Measurements from ENCODE around the gene NDUFB7.
"Not testable (repeated sequence)": the region's sequence is repeated elsewhere in the genome, so short reads cannot be mapped to it uniquely, and the experiment has no call there.

Gene NDUFB7

DNA sequence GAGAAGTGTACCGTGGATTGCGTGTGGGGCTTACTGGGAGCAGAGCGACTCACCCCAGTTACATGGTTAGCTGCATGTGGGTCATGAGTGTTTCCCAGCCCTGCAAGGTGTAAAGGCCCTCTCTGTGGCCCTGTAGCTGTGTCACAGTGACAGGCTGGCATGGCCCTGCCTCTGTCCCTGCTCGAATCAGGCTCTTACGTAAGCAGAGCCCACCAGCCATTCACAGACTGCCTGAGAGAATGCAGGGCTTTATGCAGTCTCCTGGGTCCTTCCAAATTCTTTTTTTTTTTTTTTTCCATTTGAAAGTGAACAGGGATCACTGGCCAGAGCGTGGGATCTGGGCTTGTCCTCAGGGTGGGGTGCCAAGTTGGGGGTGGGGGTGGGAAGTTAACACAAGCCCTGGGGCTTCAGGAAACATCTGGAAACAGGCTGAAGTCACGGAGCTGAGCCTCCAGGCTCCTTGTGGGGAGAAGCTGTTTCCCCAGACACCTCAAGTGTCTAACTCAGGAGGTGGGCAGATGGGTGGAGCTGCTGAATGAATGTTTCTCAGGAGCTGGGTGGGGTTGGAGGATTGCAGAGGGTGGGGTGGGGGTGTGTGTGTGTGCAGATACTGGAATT lies 29.0 kb downstream of the NDUFB7 start:
- no peaks in the 10 kb centered on the region for H3K4me1 ChIP-seq (ENCODE audit: control insufficient read depth, insufficient read depth, low read length)
- no peak overlapping the region for H3K4me3 ChIP-seq (ENCODE audit: low read length)
- H3K27ac ChIP-seq (ENCODE audit: low read depth, low read length), result no peak overlapping the region
- no peaks in the 10 kb centered on the region for H3K27me3 ChIP-seq (ENCODE audit: control insufficient read depth, insufficient read depth, low read length)
- no peak overlapping the region for H3K9ac ChIP-seq (ENCODE audit: low read length)
- H3K36me3 ChIP-seq (ENCODE audit: control insufficient read depth, insufficient read depth, low read length), result peaks cover 2% of the 10 kb centered on the region

DNA sequence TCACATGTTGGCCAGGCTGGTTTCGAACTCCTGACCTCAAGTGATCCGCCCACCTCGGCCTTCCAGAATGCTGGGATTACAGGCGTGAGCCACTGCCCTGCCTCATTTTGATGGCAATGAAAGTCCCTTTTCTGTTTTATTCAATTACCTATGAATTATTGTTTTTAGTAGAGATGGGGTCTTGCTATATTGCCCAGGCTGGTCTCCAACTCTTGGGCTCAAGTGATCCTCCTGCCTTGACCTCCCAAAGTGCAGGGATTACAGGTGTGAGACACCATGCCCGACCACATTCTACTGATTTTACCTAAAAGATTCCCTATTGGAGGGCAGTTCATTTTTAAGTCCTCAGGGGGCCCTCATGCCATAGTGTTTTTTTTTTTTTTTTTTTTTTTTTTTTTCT lies 29.9 kb downstream of the NDUFB7 start:
- not testable (repeated sequence) for H3K9ac ChIP-seq (ENCODE audit: low read length); H3K27me3 ChIP-seq (ENCODE audit: control insufficient read depth, insufficient read depth, low read length); H3K36me3 ChIP-seq (ENCODE audit: control insufficient read depth, insufficient read depth, low read length); H3K27ac ChIP-seq (ENCODE audit: low read depth, low read length); H3K4me3 ChIP-seq (ENCODE audit: low read length); H3K4me1 ChIP-seq (ENCODE audit: control insufficient read depth, insufficient read depth, low read length)

DNA sequence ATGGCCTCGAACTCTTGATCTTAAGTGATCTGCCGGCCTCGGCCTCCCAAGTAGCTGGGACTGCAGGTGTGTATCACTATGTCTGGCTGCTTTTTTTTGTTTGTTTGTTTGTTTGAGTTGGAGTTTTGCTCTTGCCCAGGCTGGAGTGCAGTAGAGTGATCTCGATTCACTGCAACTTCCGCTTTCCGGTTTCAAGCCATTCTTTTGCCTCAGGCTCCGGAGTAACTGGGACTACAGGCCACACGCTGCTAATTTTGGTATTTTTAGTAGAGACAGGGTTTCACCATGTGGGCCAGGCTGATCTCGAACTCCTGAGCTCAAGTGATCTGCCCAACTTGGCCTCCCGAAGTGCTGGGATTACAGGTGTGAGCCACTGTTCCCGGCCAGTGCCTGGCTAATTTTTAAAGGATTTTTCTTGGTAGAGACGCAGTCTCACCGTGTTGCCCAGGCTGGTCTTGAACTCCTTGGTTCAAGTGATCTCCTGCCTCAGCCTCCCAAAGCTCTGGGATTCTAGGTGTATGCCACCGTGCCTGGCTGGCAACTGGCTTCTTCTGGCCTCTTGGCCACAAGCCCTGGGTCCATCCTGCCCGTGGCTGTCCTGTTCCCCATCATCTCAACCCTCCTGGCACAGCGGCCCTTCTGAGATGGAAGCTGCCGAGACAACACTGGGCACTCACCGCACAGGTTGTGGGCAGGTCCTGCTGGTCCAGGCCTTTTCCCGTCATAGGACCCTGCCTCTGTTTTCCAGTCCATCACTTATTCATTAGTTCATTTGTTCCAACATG lies 30.9 kb downstream of the NDUFB7 start:
- Histone ChIP-seq H3K27me3 (ENCODE audit: control insufficient read depth, insufficient read depth, low read length) (no peaks in the 10 kb centered on the region), H3K27ac (ENCODE audit: low read depth, low read length) (no peak overlapping the region), H3K4me1 (ENCODE audit: control insufficient read depth, insufficient read depth, low read length) (no peaks in the 10 kb centered on the region), H3K36me3 (ENCODE audit: control insufficient read depth, insufficient read depth, low read length) (peaks cover 2% of the 10 kb centered on the region), H3K4me3 (ENCODE audit: low read length) (no peak overlapping the region), H3K9ac (ENCODE audit: low read length) (no peak overlapping the region)

DNA sequence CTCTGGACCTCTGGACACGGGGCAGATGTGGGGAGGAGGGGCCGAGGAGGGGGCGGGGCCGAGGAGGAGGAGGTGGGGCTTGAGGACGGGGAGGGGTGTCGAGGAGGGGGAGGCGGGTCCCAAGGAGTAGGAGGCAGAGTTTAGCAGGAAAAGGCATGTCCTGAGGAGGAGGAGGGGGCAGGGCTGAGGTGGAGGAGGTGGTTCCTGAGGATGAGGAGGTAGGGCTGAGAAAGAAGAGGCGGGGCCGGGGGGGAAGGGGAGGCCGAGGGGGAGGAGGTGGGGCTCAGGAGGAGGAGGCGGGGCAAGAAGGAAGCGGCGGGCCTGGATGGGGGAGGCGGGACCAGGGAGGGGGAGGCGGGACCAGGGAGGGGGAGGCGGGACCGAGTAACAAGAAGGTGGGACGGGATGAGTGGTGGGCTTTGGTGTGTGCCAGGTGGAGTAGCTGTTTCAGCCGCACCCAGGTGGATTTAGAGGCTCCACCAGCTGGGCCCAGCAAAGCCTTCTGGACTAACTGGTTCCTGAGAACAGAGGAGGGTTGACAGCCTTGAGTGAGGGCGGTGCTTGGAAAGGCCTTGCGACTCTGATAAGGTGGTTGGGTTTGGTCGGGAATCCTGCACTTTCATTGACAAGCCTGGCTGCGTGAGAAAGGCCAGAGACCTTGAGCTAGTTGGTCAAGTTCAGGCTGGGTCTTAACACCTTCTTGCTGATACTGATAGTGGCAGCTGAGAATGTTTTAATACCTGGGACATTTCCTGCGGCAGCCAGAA lies 34.8 kb downstream of the NDUFB7 start:
- no peaks in the 10 kb centered on the region for H3K27me3 ChIP-seq (ENCODE audit: control insufficient read depth, insufficient read depth, low read length)
- no peak overlapping the region for H3K27ac ChIP-seq (ENCODE audit: low read depth, low read length)
- H3K4me1 ChIP-seq (ENCODE audit: control insufficient read depth, insufficient read depth, low read length), result no peaks in the 10 kb centered on the region
- H3K9ac ChIP-seq (ENCODE audit: low read length), result no peak overlapping the region
- peak overlapping the region; percentile 40 for H3K4me3 ChIP-seq (ENCODE audit: low read length)
- H3K36me3 ChIP-seq (ENCODE audit: control insufficient read depth, insufficient read depth, low read length), result peaks cover 2% of the 10 kb centered on the region

DNA sequence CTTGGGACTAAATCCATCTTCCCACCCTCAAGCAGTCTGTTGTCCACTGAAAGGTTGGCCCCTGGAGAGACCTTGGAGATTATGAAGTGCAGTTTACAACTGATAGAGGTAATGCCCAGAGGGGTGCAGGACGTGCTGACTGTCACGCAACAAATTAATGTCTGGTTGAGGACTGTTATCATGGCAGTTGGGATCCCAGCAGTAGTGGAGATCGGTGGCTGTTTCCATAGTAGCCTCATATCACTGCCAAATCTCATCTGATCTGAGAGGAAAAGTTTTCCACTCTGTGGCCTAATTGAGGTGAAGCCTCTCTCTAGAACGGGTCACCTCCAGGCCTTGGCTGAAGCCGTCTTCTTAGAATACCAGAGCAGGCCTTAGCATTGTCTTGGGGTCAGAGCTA lies 38.4 kb downstream of the NDUFB7 start:
- Histone ChIP-seq H3K4me1 (ENCODE audit: control insufficient read depth, insufficient read depth, low read length) (no peaks in the 10 kb centered on the region), H3K36me3 (ENCODE audit: control insufficient read depth, insufficient read depth, low read length) (no peaks in the 10 kb centered on the region), H3K27ac (ENCODE audit: low read depth, low read length) (no peak overlapping the region), H3K27me3 (ENCODE audit: control insufficient read depth, insufficient read depth, low read length) (no peaks in the 10 kb centered on the region), H3K4me3 (ENCODE audit: low read length) (no peak overlapping the region), H3K9ac (ENCODE audit: low read length) (no peak overlapping the region)

DNA sequence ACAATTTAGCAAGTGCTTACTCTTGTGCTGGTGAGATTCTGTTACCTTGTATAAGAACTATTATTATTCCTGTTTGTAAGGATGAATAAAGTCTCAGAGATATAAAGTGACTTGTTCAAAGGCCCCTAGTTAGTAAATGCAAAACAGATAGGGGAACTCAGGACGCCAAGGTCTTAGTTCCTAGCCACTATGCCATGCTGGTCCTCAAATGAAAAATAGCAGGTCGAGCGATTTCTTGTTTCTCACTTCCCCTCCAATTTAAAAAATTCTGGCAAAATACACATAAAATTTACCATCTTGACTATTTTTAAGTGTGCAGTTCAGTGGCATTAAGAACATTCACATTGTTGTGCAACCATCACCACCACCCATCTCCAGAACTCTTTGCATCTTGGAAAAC lies 41.4 kb downstream of the NDUFB7 start:
- H3K27me3 ChIP-seq (ENCODE audit: control insufficient read depth, insufficient read depth, low read length), result no peaks in the 10 kb centered on the region
- H3K4me1 ChIP-seq (ENCODE audit: control insufficient read depth, insufficient read depth, low read length), result no peaks in the 10 kb centered on the region
- H3K9ac ChIP-seq (ENCODE audit: low read length), result no peak overlapping the region
- no peak overlapping the region for H3K27ac ChIP-seq (ENCODE audit: low read depth, low read length)
- no peak overlapping the region for H3K4me3 ChIP-seq (ENCODE audit: low read length)
- H3K36me3 ChIP-seq (ENCODE audit: control insufficient read depth, insufficient read depth, low read length), result no peaks in the 10 kb centered on the region

DNA sequence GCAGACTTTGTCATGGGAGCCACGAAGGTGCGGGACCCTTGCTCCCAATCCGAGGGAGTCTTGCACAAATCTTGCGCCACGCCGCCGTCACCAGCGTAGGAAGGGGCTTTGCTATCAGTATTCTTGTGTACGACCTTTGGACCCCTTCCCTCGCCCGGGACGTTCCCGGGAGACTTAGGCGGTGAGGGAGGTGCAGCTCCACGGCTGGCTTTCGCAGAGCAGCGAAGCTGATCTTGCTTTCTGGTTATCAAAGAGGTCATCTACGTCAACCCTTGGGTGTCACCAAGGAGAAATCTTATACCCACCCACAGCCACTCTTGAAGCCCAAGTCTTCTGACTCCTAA lies 41.9 kb downstream of the NDUFB7 start:
- peak overlapping the region; percentile 71 for H3K9ac ChIP-seq (ENCODE audit: low read length)
- peak overlapping the region; percentile 92 for H3K4me3 ChIP-seq (ENCODE audit: low read length)
- H3K27ac ChIP-seq (ENCODE audit: low read depth, low read length), result peak overlapping the region; percentile 87
- H3K27me3 ChIP-seq (ENCODE audit: control insufficient read depth, insufficient read depth, low read length), result no peaks in the 10 kb centered on the region
- H3K4me1 ChIP-seq (ENCODE audit: control insufficient read depth, insufficient read depth, low read length), result no peaks in the 10 kb centered on the region
- H3K36me3 ChIP-seq (ENCODE audit: control insufficient read depth, insufficient read depth, low read length), result no peaks in the 10 kb centered on the region

DNA sequence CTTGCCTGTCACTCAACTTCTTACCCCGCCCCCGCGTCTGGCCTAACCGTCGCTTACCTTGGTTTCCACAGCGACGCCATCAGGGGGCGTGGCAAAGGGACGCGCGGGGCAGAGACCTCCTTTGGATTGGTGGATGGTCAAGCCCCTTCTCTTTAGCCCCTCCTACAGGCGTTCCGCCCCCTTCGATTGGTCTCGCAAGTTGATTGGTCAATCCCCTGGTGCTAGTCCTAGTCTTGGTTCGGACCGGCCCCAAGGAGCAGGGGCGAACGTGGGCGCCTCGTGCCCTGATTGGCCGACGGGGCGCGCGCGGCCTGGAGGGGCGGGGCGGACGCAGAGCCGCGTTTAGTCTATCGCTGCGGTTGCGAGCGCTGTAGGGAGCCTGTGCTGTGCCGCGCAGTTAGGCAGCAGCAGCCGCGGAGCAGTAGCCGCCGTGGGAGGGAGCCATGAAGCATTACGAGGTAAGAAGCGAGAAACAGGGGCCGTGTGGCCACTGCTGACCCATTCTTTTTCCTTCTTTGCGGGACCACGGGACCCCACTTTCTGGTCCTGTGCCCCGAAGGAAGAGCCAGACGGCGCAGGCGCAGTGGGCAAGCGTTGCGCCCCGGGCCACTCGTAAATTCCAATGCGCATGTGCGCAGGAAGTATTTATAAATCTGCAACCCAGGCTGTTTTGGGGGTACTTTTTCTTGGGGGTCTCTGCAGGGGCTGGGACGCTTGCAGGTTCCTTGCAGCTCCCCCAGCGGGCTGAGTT lies 42.4 kb downstream of the NDUFB7 start, which contains the start of gene TECR:
Gene TECR, plus strand, starts transcription at position 341 of the 751 bp plus-strand sequence. Its CDS starts 103 bp downstream, at position 444.
- Histone ChIP-seq H3K36me3 (ENCODE audit: control insufficient read depth, insufficient read depth, low read length) (no peaks in the 10 kb centered on the region), H3K27me3 (ENCODE audit: control insufficient read depth, insufficient read depth, low read length) (no peaks in the 10 kb centered on the region), H3K4me3 (ENCODE audit: low read length) (peak within 1 kb of the TSS; percentile 92), H3K27ac (ENCODE audit: low read depth, low read length) (peak within 1 kb of the TSS; percentile 87), H3K9ac (ENCODE audit: low read length) (peak within 1 kb of the TSS; percentile 88), H3K4me1 (ENCODE audit: control insufficient read depth, insufficient read depth, low read length) (no peaks in the 10 kb centered on the region)

DNA sequence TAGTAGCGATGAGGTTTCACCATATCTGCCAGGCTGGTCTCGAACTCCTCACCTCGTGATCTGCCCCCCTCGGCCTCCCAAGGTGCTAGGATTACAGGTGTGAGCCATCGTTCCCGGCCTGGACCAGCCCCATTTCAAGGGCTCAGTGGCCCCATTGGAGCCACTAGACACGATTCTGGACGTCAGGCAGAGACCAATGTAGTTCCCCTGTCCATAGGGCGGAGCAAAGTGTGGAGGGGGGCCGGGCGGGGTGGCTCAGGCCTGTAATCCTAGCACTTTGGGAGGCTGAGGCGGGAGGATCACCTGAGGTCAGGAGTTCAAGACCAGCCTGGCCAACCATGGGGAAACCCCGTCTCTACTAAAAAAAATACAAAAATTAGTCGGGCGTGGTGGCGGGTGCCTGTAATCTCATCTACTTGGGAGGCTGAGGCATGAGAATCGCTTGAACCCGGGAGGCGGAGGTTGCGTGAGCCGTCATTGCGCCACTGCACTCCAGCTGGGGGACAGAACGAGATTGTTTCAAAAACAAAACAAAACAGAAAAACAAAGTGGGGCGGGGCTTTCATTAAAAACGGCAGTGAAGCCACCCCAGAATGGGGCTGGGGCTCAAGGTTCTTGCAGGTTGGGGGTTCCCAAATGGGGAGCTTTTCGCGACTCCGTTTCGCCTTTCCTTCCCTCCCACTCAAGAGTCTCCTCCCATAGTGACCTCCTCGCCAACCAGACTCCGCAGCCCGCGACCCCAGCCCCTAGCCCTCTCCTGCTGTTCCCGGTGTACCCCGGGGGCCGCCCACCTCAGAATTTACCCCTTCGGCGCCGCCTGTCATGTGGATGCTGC lies 43.2 kb downstream of the NDUFB7 start:
- no peaks in the 10 kb centered on the region for H3K27me3 ChIP-seq (ENCODE audit: control insufficient read depth, insufficient read depth, low read length)
- peak overlapping the region; percentile 64 for H3K4me3 ChIP-seq (ENCODE audit: low read length)
- H3K27ac ChIP-seq (ENCODE audit: low read depth, low read length), result no peak overlapping the region
- no peaks in the 10 kb centered on the region for H3K36me3 ChIP-seq (ENCODE audit: control insufficient read depth, insufficient read depth, low read length)
- no peaks in the 10 kb centered on the region for H3K4me1 ChIP-seq (ENCODE audit: control insufficient read depth, insufficient read depth, low read length)
- H3K9ac ChIP-seq (ENCODE audit: low read length), result no peak overlapping the region

DNA sequence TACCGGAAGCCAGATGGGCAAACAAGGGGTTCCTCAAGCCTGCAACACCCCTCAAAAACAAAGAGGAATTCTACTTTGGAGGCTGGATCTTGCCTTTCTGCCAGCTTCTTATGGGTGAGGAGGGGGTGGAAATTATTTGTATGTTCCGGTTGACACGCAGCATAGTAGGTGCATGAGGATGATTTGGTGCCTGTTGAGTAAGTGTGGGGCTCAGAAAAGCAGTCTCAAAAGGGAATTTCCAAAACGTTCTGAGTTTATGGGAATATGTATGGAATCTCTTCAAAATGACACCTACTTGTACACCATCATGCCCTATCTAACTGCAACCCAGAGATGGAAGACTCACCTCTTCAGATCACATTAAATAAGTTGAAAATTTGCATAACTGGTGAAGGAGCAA lies 45.4 kb downstream of the NDUFB7 start:
- no peak overlapping the region for H3K9ac ChIP-seq (ENCODE audit: low read length)
- no peak overlapping the region for H3K4me3 ChIP-seq (ENCODE audit: low read length)
- no peak overlapping the region for H3K27ac ChIP-seq (ENCODE audit: low read depth, low read length)
- H3K27me3 ChIP-seq (ENCODE audit: control insufficient read depth, insufficient read depth, low read length), result no peaks in the 10 kb centered on the region
- H3K36me3 ChIP-seq (ENCODE audit: control insufficient read depth, insufficient read depth, low read length), result no peaks in the 10 kb centered on the region
- H3K4me1 ChIP-seq (ENCODE audit: control insufficient read depth, insufficient read depth, low read length), result no peaks in the 10 kb centered on the region

DNA sequence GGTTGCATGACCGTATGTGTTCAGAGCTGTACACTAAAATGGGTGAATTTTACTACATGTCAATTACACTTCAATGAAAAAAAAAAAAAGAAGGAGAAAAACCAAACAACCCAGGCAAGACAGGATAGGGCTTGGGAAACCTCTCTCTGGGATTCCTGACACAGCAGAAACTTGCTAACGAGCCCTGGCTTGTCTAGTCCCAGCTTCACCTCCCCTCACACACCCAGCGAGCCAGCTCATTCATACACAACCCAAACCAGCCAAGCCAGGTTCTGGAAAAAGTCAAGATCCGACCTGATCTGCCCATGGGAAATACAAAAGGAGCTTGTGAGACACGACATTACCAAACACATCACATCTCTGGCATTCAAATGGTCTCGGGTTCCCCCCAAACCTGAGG lies 46.1 kb downstream of the NDUFB7 start:
- Histone ChIP-seq H3K27ac (ENCODE audit: low read depth, low read length) (no peak overlapping the region), H3K4me1 (ENCODE audit: control insufficient read depth, insufficient read depth, low read length) (no peaks in the 10 kb centered on the region)

More for the DNA sequence above, 46.1 kb downstream of the NDUFB7 start:
- Histone ChIP-seq H3K27me3 (ENCODE audit: control insufficient read depth, insufficient read depth, low read length) (no peaks in the 10 kb centered on the region), H3K36me3 (ENCODE audit: control insufficient read depth, insufficient read depth, low read length) (no peaks in the 10 kb centered on the region), H3K9ac (ENCODE audit: low read length) (no peak overlapping the region), H3K4me3 (ENCODE audit: low read length) (no peak overlapping the region)
